SK-N-MC (cell line): ENCODE measurements around the gene PRSS33.

Experiments
- EZH2 ChIP-seq: fragments of 200-600 bp; sonication (generic); IDR thresholded peaks from one replicate; pipeline ENCODE4 v1.6.1; 2017; ENCODE audit warnings: antibody characterized with exemption
- FOXP2 ChIP-seq: optimal IDR thresholded peaks from 2 replicates; pipeline ENCODE3; 2011; ENCODE audit warnings: mild to moderate bottlenecking, moderate library complexity; ENCODE audit not compliant: insufficient read depth; ENCODE audit errors: extremely low read length, control extremely low read depth
- POLR2AphosphoS5 ChIP-seq: IDR thresholded peaks from 2 replicates; pipeline ENCODE4 v1.6.1; 2012; ENCODE audit warnings: mild to moderate bottlenecking, low read depth, low read length, borderline replicate concordance

DNA sequence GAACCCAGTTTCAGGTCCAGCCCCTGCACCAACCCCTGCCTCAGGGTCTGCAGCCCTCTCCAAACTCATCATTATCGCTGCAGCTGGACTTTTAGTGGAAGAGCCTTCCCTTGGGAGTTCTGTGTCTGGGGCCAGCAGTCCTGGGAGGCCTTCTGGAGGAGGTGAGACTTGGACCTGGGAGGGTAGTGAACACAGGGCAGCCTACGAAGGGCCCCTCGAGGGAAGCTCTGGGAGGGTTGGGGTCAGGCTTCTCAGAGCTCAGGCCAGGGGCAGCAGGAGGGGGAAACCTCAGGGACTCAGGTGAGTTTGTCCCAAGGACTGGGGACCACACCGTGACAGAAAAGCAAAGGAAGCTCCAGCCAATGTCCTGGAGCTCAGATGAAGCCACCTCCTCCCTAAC lies 46.2 kb downstream of the PRSS33 start:
- TF ChIP-seq EZH2 (no peak), POLR2AphosphoS5 (no peak), FOXP2 (no peak)
